Lower leg skin (tissue), 4 donors: Measurements from ENCODE around the gene PALLD. TPM values are rescaled to one million over a fixed set of nuclear protein-coding genes. Genes with fewer than 3 reads are reported as not detected.

Experiments
- DNase-seq, 2 donors: peaks; one replicate each; pipeline ENCODE4 v3.0.0-alpha.2; 2019; ENCODE audit warnings: low spot score in 2 of 2
- H3K4me3 ChIP-seq: fragments of 200-600 bp; sonication (generic); 2 replicates; pipeline ENCODE4 v1.5.1; 2017; ENCODE audit warnings: mild to moderate bottlenecking, low read depth; ENCODE audit not compliant: poor library complexity, severe bottlenecking
- CTCF ChIP-seq, 3 donors: fragments of 450-650 bp; IDR thresholded peaks; one replicate each; pipeline ENCODE4 v1.5.1; 2016; ENCODE audit warnings: antibody characterized with exemption in 3 of 3, mild to moderate bottlenecking in 3 of 3, moderate library complexity in 2 of 3
- POLR2A ChIP-seq, 2 donors: fragments of 450-650 bp; IDR thresholded peaks; one replicate each; pipeline ENCODE4 v1.6.1; 2016 to 2017; ENCODE audit warnings: antibody characterized with exemption in 2 of 2, mild to moderate bottlenecking in 1 of 2, moderate library complexity in 1 of 2
- WGBS, 2 donors: methylation state at CpG; one replicate each; pipeline ENCODE4 v1.1.5; 2018; 5-methylcytosine and 5-hydroxymethylcytosine counted together
- intact Hi-C: fragments of 100-400 bp; cut with DNase I; formaldehyde crosslinking; loops from one replicate; pipeline ENCODE4 v1.15.0; 2023; ENCODE audit warnings: low total_unique reads
- total RNA-seq, 4 donors: library from RNA; depleted of rRNA; stranded (reverse); fragments of >200 nt; gene quantifications; one replicate each; pipeline ENCODE4 v1.1.0, GENCODE V29; 2016

Gene PALLD
- total RNA-seq, 4 donors from 2014 or later, result 46.1 to 103 (median 77.6) TPM

- no peak for TF ChIP-seq POLR2A (IDR thresholded peaks at IDR 0.05)
- TF ChIP-seq CTCF (IDR thresholded peaks at IDR 0.05), result no peak
- intact Hi-C loops, result no loop called here
- H3K4me3 ChIP-seq, result no peak overlapping the region
- 68 to 71% methylated on average over 4 of the region's 4 CpGs for WGBS, 2 donors
- no peak for DNase-seq
These were observed 35.0 kb upstream of the PALLD start for GRCh38 chr4:168461821-168462220.

GRCh38 chr4:168472920-168473319 lies 23.9 kb upstream of the PALLD start:
- TF ChIP-seq CTCF (IDR thresholded peaks at IDR 0.05), result no peak
- no peak for TF ChIP-seq POLR2A (IDR thresholded peaks at IDR 0.05)
- 92 to 94% methylated on average over 2 of the region's 2 CpGs for WGBS, 2 donors
- no peak for DNase-seq
- H3K4me3 ChIP-seq, result no peak overlapping the region
- intact Hi-C loops, result no loop called here

GRCh38 chr4:168474660-168475320 lies 22.1 kb upstream of the PALLD start:
- no peak overlapping the region for H3K4me3 ChIP-seq
- 49 to 53% methylated on average over 5 of the region's 5 CpGs for WGBS, 2 donors
- TF ChIP-seq POLR2A (IDR thresholded peaks at IDR 0.05) (no peak), CTCF (IDR thresholded peaks at IDR 0.05) (no peak)
- intact Hi-C loops, result no loop called here
- DNase-seq, result no peak

GRCh38 chr4:168475745-168476144 lies 21.1 kb upstream of the PALLD start:
- TF ChIP-seq CTCF (IDR thresholded peaks at IDR 0.05), result no peak
- TF ChIP-seq POLR2A (IDR thresholded peaks at IDR 0.05), result no peak
- no peak overlapping the region for H3K4me3 ChIP-seq
- no peak for DNase-seq
- 88 to 89% methylated on average over 2 of the region's 2 CpGs for WGBS, 2 donors
- intact Hi-C loops, result no loop called here

GRCh38 chr4:168478868-168479267 lies 18.0 kb upstream of the PALLD start:
- TF ChIP-seq POLR2A (IDR thresholded peaks at IDR 0.05) (no peak), CTCF (IDR thresholded peaks at IDR 0.05) (no peak)
- no peak overlapping the region for H3K4me3 ChIP-seq
- intact Hi-C loops, result no loop called here
- 90 to 99% methylated on average over 3 of the region's 3 CpGs for WGBS, 2 donors
- DNase-seq, result no peak
